Trophoblast cell (in vitro differentiated cells and primary cell): ENCODE results near the gene EPS8L3.

Experiments
- DNase-seq, 2 donors: peaks; one replicate each; pipeline ENCODE4 v3.0.0-alpha.2; 2016
- H2AFZ ChIP-seq: 2 replicates; pipeline ENCODE4 v1.6.1; 2013; ENCODE audit warnings: low read length, moderate library complexity, mild to moderate bottlenecking; ENCODE audit not compliant: insufficient read depth, poor library complexity
- H2AK5ac ChIP-seq: 2 replicates; pipeline ENCODE4 v1.6.1; 2013; ENCODE audit warnings: mild to moderate bottlenecking, low read length
- H2BK120ac ChIP-seq: 2 replicates; pipeline ENCODE4 v1.6.1; 2013; ENCODE audit warnings: low read length, mild to moderate bottlenecking, moderate library complexity; ENCODE audit not compliant: insufficient read depth, poor library complexity
- H2BK12ac ChIP-seq: 2 replicates; pipeline ENCODE4 v1.6.1; 2013; ENCODE audit warnings: mild to moderate bottlenecking, low read length, moderate library complexity
- H2BK5ac ChIP-seq: 2 replicates; pipeline ENCODE4 v1.6.1; 2013; ENCODE audit warnings: low read length, low read depth, moderate library complexity, mild to moderate bottlenecking; ENCODE audit not compliant: poor library complexity
- H3K14ac ChIP-seq: 2 replicates; pipeline ENCODE4 v1.6.1; 2013; ENCODE audit warnings: mild to moderate bottlenecking, low read length
- H3K18ac ChIP-seq: 2 replicates; pipeline ENCODE4 v1.6.1; 2013; ENCODE audit warnings: mild to moderate bottlenecking, low read length
- H3K23ac ChIP-seq: 2 replicates; pipeline ENCODE4 v1.6.1; 2013; ENCODE audit warnings: low read length
- H3K27ac ChIP-seq: 2 replicates; pipeline ENCODE4 v1.5.1; 2013; ENCODE audit warnings: low read depth, mild to moderate bottlenecking, inconsistent platforms, low read length, moderate library complexity
- H3K27me3 ChIP-seq: 2 replicates; pipeline ENCODE4 v1.6.1; 2013; ENCODE audit warnings: inconsistent platforms, mild to moderate bottlenecking, low read length, moderate library complexity; ENCODE audit not compliant: insufficient read depth
- H3K36me3 ChIP-seq, 2 experiments: 1 replicate in 1 of 2; 2 replicates in 1 of 2; pipeline ENCODE4 v1.6.1; 2013; ENCODE audit warnings: low read length in 2 of 2, mild to moderate bottlenecking in 2 of 2, moderate library complexity in 1 of 2; ENCODE audit not compliant: insufficient read depth in 2 of 2, control insufficient read depth in 1 of 2
- H3K4ac ChIP-seq: 2 replicates; pipeline ENCODE4 v1.6.1; 2013; ENCODE audit warnings: low read depth, mild to moderate bottlenecking, low read length, moderate library complexity
- H3K4me1 ChIP-seq, 2 experiments: 1 replicate in 1 of 2; 2 replicates in 1 of 2; pipeline ENCODE4 v1.6.1; 2013; ENCODE audit warnings: low read length in 2 of 2, mild to moderate bottlenecking in 2 of 2, moderate library complexity in 1 of 2; ENCODE audit not compliant: insufficient read depth in 2 of 2, control insufficient read depth in 1 of 2
- H3K4me2 ChIP-seq: 2 replicates; pipeline ENCODE4 v1.6.1; 2013; ENCODE audit warnings: inconsistent platforms, mild to moderate bottlenecking, low read length, moderate library complexity
- H3K4me3 ChIP-seq: 2 replicates; pipeline ENCODE4 v1.5.1; 2013; ENCODE audit warnings: mild to moderate bottlenecking, low read depth, low read length, inconsistent platforms
- H3K79me1 ChIP-seq: one replicate; pipeline ENCODE4 v1.6.1; 2013; ENCODE audit warnings: low read length
- H3K79me2 ChIP-seq: 2 replicates; pipeline ENCODE4 v1.6.1; 2013; ENCODE audit warnings: low read length, mild to moderate bottlenecking; ENCODE audit not compliant: control insufficient read depth, insufficient read depth, poor library complexity
- H3K9ac ChIP-seq: 2 replicates; pipeline ENCODE4 v1.6.1; 2013; ENCODE audit warnings: mild to moderate bottlenecking, low read length
- H3K9me3 ChIP-seq: 2 replicates; pipeline ENCODE4 v1.6.1; 2013; ENCODE audit warnings: low read depth, mild to moderate bottlenecking, control low read depth, inconsistent platforms, low read length; ENCODE audit not compliant: insufficient read depth
- H4K12ac ChIP-seq: 2 replicates; pipeline ENCODE4 v1.6.1; 2013; ENCODE audit warnings: low read depth, mild to moderate bottlenecking, low read length, moderate library complexity
- H4K8ac ChIP-seq: 2 replicates; pipeline ENCODE4 v1.6.1; 2013; ENCODE audit warnings: low read depth, mild to moderate bottlenecking, low read length, moderate library complexity
- H4K91ac ChIP-seq: one replicate; pipeline ENCODE4 v1.6.1; 2013; ENCODE audit warnings: low read depth, mild to moderate bottlenecking, low read length, moderate library complexity
- WGBS: extraction: QIAGEN DNeasy Blood & Tissue Kit; methylation state at CpG from one replicate; pipeline ENCODE4 v1.1.7; 2013; ENCODE audit warnings: missing lambda C conversion rate; ENCODE audit not compliant: insufficient read length, insufficient coverage; ENCODE audit errors: extremely low coverage; 5-methylcytosine and 5-hydroxymethylcytosine counted together

Gene EPS8L3

GRCh38 chr1:109716570-109717090 lies 47.1 kb downstream of the EPS8L3 start:
- no peaks in the 10 kb centered on the region for H3K79me1 ChIP-seq
- WGBS = no CpG with 5 or more reads among the region's 3 CpGs
- no peak overlapping the region for H4K12ac ChIP-seq
- DNase-seq = no peak
- H3K4ac ChIP-seq = no peak overlapping the region
- no peak overlapping the region for H2BK5ac ChIP-seq
- H3K9ac ChIP-seq = no peak overlapping the region
- H3K4me3 ChIP-seq = no peak overlapping the region
- H3K4me2 ChIP-seq = no peak overlapping the region
- no peaks in the 10 kb centered on the region for H3K79me2 ChIP-seq
- H2AFZ ChIP-seq = no peak overlapping the region
- H3K4me1 ChIP-seq = no peaks in the 10 kb centered on the region
- no peak overlapping the region for H2BK12ac ChIP-seq
- H3K27me3 ChIP-seq = no peaks in the 10 kb centered on the region
- no peak overlapping the region for H3K14ac ChIP-seq
- H2BK120ac ChIP-seq = no peak overlapping the region
- H2AK5ac ChIP-seq = no peak overlapping the region
- H3K23ac ChIP-seq = no peak overlapping the region
- no peak overlapping the region for H3K18ac ChIP-seq
- no peaks in the 10 kb centered on the region for H3K36me3 ChIP-seq
- H3K9me3 ChIP-seq = no peaks in the 10 kb centered on the region
- no peak overlapping the region for H4K91ac ChIP-seq
- H4K8ac ChIP-seq = no peak overlapping the region
- H3K27ac ChIP-seq = no peak overlapping the region

- H4K8ac ChIP-seq = no peak overlapping the region
- H3K27ac ChIP-seq = no peak overlapping the region
- H2AK5ac ChIP-seq = no peak overlapping the region
- no peak overlapping the region for H3K18ac ChIP-seq
- H3K14ac ChIP-seq = no peak overlapping the region
- H2BK120ac ChIP-seq = no peak overlapping the region
- DNase-seq = no peak
- no peak overlapping the region for H3K4ac ChIP-seq
- no peaks in the 10 kb centered on the region for H3K4me1 ChIP-seq
- WGBS = no CpG with 5 or more reads among the region's 3 CpGs
- no peaks in the 10 kb centered on the region for H3K79me1 ChIP-seq
- H4K12ac ChIP-seq = no peak overlapping the region
- H4K91ac ChIP-seq = no peak overlapping the region
- H3K9me3 ChIP-seq = no peaks in the 10 kb centered on the region
- H2BK12ac ChIP-seq = no peak overlapping the region
- no peak overlapping the region for H2AFZ ChIP-seq
- no peaks in the 10 kb centered on the region for H3K36me3 ChIP-seq
- H3K27me3 ChIP-seq = no peaks in the 10 kb centered on the region
- no peaks in the 10 kb centered on the region for H3K79me2 ChIP-seq
- H3K23ac ChIP-seq = no peak overlapping the region
- H3K4me2 ChIP-seq = no peak overlapping the region
- H2BK5ac ChIP-seq = no peak overlapping the region
- H3K9ac ChIP-seq = no peak overlapping the region
- no peak overlapping the region for H3K4me3 ChIP-seq
These were observed 47.6 kb downstream of the EPS8L3 start for GRCh38 chr1:109716121-109716520.

- H3K27me3 ChIP-seq = no peaks in the 10 kb centered on the region
- no peak overlapping the region for H3K23ac ChIP-seq
- H3K4me1 ChIP-seq = no peaks in the 10 kb centered on the region
- no peak overlapping the region for H2BK120ac ChIP-seq
- H3K79me1 ChIP-seq = no peaks in the 10 kb centered on the region
- H2BK12ac ChIP-seq = no peak overlapping the region
- no peak overlapping the region for H3K27ac ChIP-seq
- H4K91ac ChIP-seq = no peak overlapping the region
- H2AK5ac ChIP-seq = no peak overlapping the region
- no peak overlapping the region for H3K14ac ChIP-seq
- H2AFZ ChIP-seq = no peak overlapping the region
- no peaks in the 10 kb centered on the region for H3K36me3 ChIP-seq
- no peak overlapping the region for H3K4me3 ChIP-seq
- H3K4me2 ChIP-seq = no peak overlapping the region
- H2BK5ac ChIP-seq = no peak overlapping the region
- H3K4ac ChIP-seq = no peak overlapping the region
- no peak overlapping the region for H3K9ac ChIP-seq
- H3K9me3 ChIP-seq = no peaks in the 10 kb centered on the region
- no CpG with 5 or more reads among the region's 12 CpGs for WGBS
- no peak for DNase-seq
- no peak overlapping the region for H4K12ac ChIP-seq
- H3K79me2 ChIP-seq = no peaks in the 10 kb centered on the region
- no peak overlapping the region for H4K8ac ChIP-seq
- H3K18ac ChIP-seq = no peak overlapping the region
These were observed 48.9 kb downstream of the EPS8L3 start for GRCh38 chr1:109714661-109715372.

- H4K12ac ChIP-seq = no peak overlapping the region
These were observed 50.1 kb downstream of the EPS8L3 start for GRCh38 chr1:109713636-109714035.

More at GRCh38 chr1:109713636-109714035, 50.1 kb downstream of the EPS8L3 start:
- H3K4ac ChIP-seq = no peak overlapping the region
- H3K4me3 ChIP-seq = no peak overlapping the region
- no peak overlapping the region for H2BK120ac ChIP-seq
- no peak overlapping the region for H4K91ac ChIP-seq
- no CpG with 5 or more reads among the region's 5 CpGs for WGBS
- no peak overlapping the region for H3K23ac ChIP-seq
- H4K8ac ChIP-seq = no peak overlapping the region
- H3K27ac ChIP-seq = no peak overlapping the region
- H3K9ac ChIP-seq = no peak overlapping the region
- no peak overlapping the region for H2AK5ac ChIP-seq
- no peak for DNase-seq
- H3K9me3 ChIP-seq = no peaks in the 10 kb centered on the region
- no peaks in the 10 kb centered on the region for H3K79me1 ChIP-seq
- no peaks in the 10 kb centered on the region for H3K79me2 ChIP-seq
- no peaks in the 10 kb centered on the region for H3K27me3 ChIP-seq
- H3K36me3 ChIP-seq = no peaks in the 10 kb centered on the region
- H3K4me1 ChIP-seq = no peaks in the 10 kb centered on the region
- no peak overlapping the region for H3K4me2 ChIP-seq
- no peak overlapping the region for H2BK12ac ChIP-seq
- H2AFZ ChIP-seq = no peak overlapping the region
- no peak overlapping the region for H2BK5ac ChIP-seq
- H3K18ac ChIP-seq = no peak overlapping the region
- H3K14ac ChIP-seq = no peak overlapping the region
